HepG2 (cell line): ENCODE measurements around the gene DCP1B. TPM values are rescaled to one million over a fixed set of nuclear protein-coding genes. Genes with fewer than 3 reads are reported as not detected.

Experiments used
- BRCA1 ChIP-seq: sonication (generic); formaldehyde crosslinking; IDR thresholded peaks from 2 replicates; pipeline ENCODE4 v1.4.0; 2020; ENCODE audit warnings: missing genetic modification reagents
- HNF4A ChIP-seq: sonication (generic); formaldehyde crosslinking; IDR thresholded peaks from 2 replicates; pipeline ENCODE4 v1.4.0; 2020; ENCODE audit warnings: missing genetic modification reagents
- KLF11 ChIP-seq: IDR thresholded peaks from 2 replicates; pipeline ENCODE4 v1.6.1; 2016; ENCODE audit warnings: missing compliant biosample characterization
- KMT2A ChIP-seq: sonication (generic); formaldehyde crosslinking; IDR thresholded peaks from 2 replicates; pipeline ENCODE4 v1.4.0; 2020; ENCODE audit warnings: missing genetic modification reagents
- MAFG ChIP-seq: sonication (generic); formaldehyde crosslinking; IDR thresholded peaks from 2 replicates; pipeline ENCODE4 v1.5.1; 2020; ENCODE audit warnings: mild to moderate bottlenecking, missing genetic modification reagents
- NFIC ChIP-seq: IDR thresholded peaks from 2 replicates; pipeline ENCODE4 v1.6.1; 2012; ENCODE audit warnings: mild to moderate bottlenecking, low read length, inconsistent platforms
- NFKB2 ChIP-seq: sonication (generic); formaldehyde crosslinking; IDR thresholded peaks from 2 replicates; pipeline ENCODE4 v1.4.0; 2020; ENCODE audit warnings: missing genetic modification reagents, borderline replicate concordance
- RCOR2 ChIP-seq: IDR thresholded peaks from 2 replicates; pipeline ENCODE4 v1.6.1; 2016; ENCODE audit warnings: missing biosample characterization, missing genetic modification reagents
- SIN3A ChIP-seq: IDR thresholded peaks from 2 replicates; pipeline ENCODE4 v1.6.1; 2011; ENCODE audit warnings: low read depth, mild to moderate bottlenecking, control low read depth, low read length, borderline replicate concordance
- SNAI1 ChIP-seq: sonication (generic); formaldehyde crosslinking; IDR thresholded peaks from 2 replicates; pipeline ENCODE4 v1.5.0; 2020; ENCODE audit warnings: mild to moderate bottlenecking, missing genetic modification reagents, borderline replicate concordance
- SRY ChIP-seq: sonication (generic); formaldehyde crosslinking; IDR thresholded peaks from 2 replicates; pipeline ENCODE4 v1.8.0; 2022; ENCODE audit warnings: mild to moderate bottlenecking, missing genetic modification reagents
- TEAD3 ChIP-seq: optimal IDR thresholded peaks from 2 replicates; pipeline ENCODE3; 2016; ENCODE audit warnings: borderline replicate concordance
- THRA ChIP-seq: sonication (generic); formaldehyde crosslinking; IDR thresholded peaks from 2 replicates; pipeline ENCODE4 v1.4.0; 2020; ENCODE audit warnings: missing genetic modification reagents, borderline replicate concordance
- ZMYM2 ChIP-seq: sonication (generic); formaldehyde crosslinking; IDR thresholded peaks from 2 replicates; pipeline ENCODE4 v1.8.0; 2022; ENCODE audit warnings: mild to moderate bottlenecking, missing genetic modification reagents
- ZMYM3 ChIP-seq: sonication (generic); formaldehyde crosslinking; IDR thresholded peaks from 2 replicates; pipeline ENCODE4 v1.5.1; 2020; ENCODE audit warnings: mild to moderate bottlenecking, missing genetic modification reagents
- ZNF3 ChIP-seq: IDR thresholded peaks from 2 replicates; pipeline ENCODE4 v1.7.0; 2017; ENCODE audit warnings: inconsistent platforms
- ZNF337 ChIP-seq: sonication (generic); formaldehyde crosslinking; IDR thresholded peaks from 2 replicates; pipeline ENCODE4 v1.5.1; 2020; ENCODE audit warnings: missing genetic modification reagents, low read depth, mild to moderate bottlenecking, borderline replicate concordance
- ZNF383 ChIP-seq: sonication (generic); formaldehyde crosslinking; IDR thresholded peaks from 2 replicates; pipeline ENCODE4 v1.4.0; 2020; ENCODE audit warnings: missing genetic modification reagents, mild to moderate bottlenecking, borderline replicate concordance
- ZNF460 ChIP-seq: sonication (generic); formaldehyde crosslinking; IDR thresholded peaks from 2 replicates; pipeline ENCODE4 v1.5.1; 2020; ENCODE audit warnings: missing genetic modification reagents, mild to moderate bottlenecking, borderline replicate concordance
- ZNF567 ChIP-seq: sonication (generic); formaldehyde crosslinking; IDR thresholded peaks from 2 replicates; pipeline ENCODE4 v1.8.1; 2023; ENCODE audit warnings: mild to moderate bottlenecking, missing genetic modification reagents, borderline replicate concordance
- ZNF614 ChIP-seq: IDR thresholded peaks from 2 replicates; pipeline ENCODE4 v1.6.1; 2018; ENCODE audit warnings: missing biosample characterization, missing genetic modification reagents, inconsistent platforms, borderline replicate concordance
- ZNF691 ChIP-seq: sonication (generic); formaldehyde crosslinking; IDR thresholded peaks from 2 replicates; pipeline ENCODE4 v1.4.0; 2020; ENCODE audit warnings: missing genetic modification reagents, low read depth, mild to moderate bottlenecking, borderline replicate concordance
- ZNF792 ChIP-seq: IDR thresholded peaks from 2 replicates; pipeline ENCODE4 v1.6.1; 2016
- ZNF883 ChIP-seq: sonication (generic); formaldehyde crosslinking; IDR thresholded peaks from 2 replicates; pipeline ENCODE4 v1.5.1; 2020; ENCODE audit warnings: mild to moderate bottlenecking, missing genetic modification reagents; ENCODE audit errors: not compliant biosample characterization
- ZSCAN21 ChIP-seq: sonication (generic); formaldehyde crosslinking; IDR thresholded peaks from 2 replicates; pipeline ENCODE4 v1.8.0; 2022; ENCODE audit warnings: mild to moderate bottlenecking, missing genetic modification reagents, moderate library complexity, borderline replicate concordance
- polyA plus RNA-seq, 8 experiments: library from polyadenylated mRNA; depleted of rRNA in 3 of 8; stranded (reverse) in 7 of 8; unstranded in 1 of 8; fragments of >200 nt; fragmentation: Illumina TruSeq in 4 of 8; extraction: Trizol in 4 of 8; gene quantifications; 2 replicates each; pipeline versions ENCODE4 v1.2.1 to v1.2.3, GENCODE V29; 2011 to 2016; ENCODE audit warnings: low read depth in 4 of 8, missing spikeins in 1 of 8, mixed read lengths in 1 of 8; ENCODE audit not compliant: insufficient read depth in 1 of 8
- total RNA-seq, 5 experiments: library from RNA; depleted of rRNA; stranded (reverse); fragments of >200 nt; fragmentation: Illumina TruSeq; extraction: Trizol; gene quantifications; 2 replicates each; pipeline ENCODE4 v1.2.3, GENCODE V29; 2016; ENCODE audit warnings: low read depth in 1 of 5
- TF ChIP-seq, protein P1 (sequence below): sonication (generic); formaldehyde crosslinking; IDR thresholded peaks from 2 replicates; pipeline ENCODE4 v1.9.0; 2021; ENCODE audit warnings: missing genetic modification reagents, borderline replicate concordance

The DCP1B gene
- total and polyA plus RNA-seq, 2 of the 13 experiments (the other 11 are each of a cell fraction or from before 2014, with no cell fraction given), result 11.4 to 27.2 TPM

DNA sequence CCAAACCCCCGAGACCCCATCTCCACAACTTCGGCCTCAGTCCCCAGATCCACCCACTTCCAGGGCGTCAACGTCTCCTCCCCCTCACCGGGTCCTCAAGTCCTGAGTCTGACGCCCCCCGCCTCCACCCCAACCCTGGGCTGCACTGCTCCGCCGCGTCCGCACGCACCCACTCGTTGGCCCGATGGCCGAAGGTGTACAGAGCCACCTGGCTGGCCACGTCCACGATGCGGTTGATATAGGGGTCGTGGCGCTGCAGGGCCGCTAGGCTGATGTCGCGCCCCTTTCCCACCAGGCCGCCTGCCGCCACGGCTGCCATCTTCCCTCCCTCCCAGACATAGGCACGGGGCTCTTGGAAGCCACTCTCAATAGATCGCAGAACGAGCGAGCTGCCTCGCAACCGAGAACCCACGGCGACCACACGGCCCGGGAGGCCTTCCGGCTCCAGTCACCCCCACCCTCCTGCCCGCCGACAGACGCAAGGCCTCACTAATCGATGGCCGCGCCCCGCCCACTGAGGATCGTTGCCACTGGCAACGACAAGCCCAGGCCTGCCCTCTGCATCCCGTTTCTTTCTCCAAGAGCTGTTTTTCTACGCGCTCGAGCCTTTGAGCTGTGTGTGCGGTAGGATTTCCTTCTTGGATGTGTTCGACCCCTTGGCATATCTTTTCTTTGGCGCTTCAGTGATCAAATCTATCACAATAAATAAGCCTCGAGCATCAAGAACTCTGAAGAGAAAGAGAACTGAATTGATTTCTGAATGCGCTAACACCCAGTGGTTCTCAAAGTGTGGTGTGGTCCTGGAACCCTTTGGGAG is at the start of gene DCP1B (continued):
- TF ChIP-seq ZNF337 (CRISPR knock-in tag) (peak; percentile 85; the same call in 1 of the 2 replicates), BRCA1 (no peak), ZNF3 (CRISPR knock-in tag) (no peak), MAFG (CRISPR knock-in tag) (no peak), RCOR2 (no peak), ZNF614 (peak; percentile 90; the same call in 1 of the 2 replicates), ZNF567 (CRISPR knock-in tag) (peak; percentile 98), ZNF383 (0 out of 2 replicates have a peak, but pooled peaks have one; percentile 33), SRY (CRISPR knock-in tag) (peak; percentile 84; the same call in 1 of the 2 replicates), ZMYM2 (no peak), THRA (CRISPR knock-in tag) (0 out of 2 replicates have a peak, but pooled peaks have one; percentile 28), ZNF883 (CRISPR knock-in tag) (peak; percentile 96), ZMYM3 (CRISPR knock-in tag) (no peak), TEAD3 (peak; percentile 74), HNF4A (CRISPR knock-in tag) (peak; percentile 9; the same call in 1 of the 2 replicates), SIN3A (peak; percentile 61; the same call in 1 of the 2 replicates), ZNF792 (CRISPR knock-in tag) (peak; percentile 62; the same call in 1 of the 2 replicates), NFKB2 (CRISPR knock-in tag) (peak; percentile 87; the same call in 1 of the 2 replicates), KLF11 (CRISPR knock-in tag) (peak; percentile 75; the same call in 1 of the 2 replicates), ZSCAN21 (CRISPR knock-in tag) (peak; percentile 67; the same call in 1 of the 2 replicates), ZNF691 (CRISPR knock-in tag) (peak; percentile 87; the same call in 1 of the 2 replicates), SNAI1 (CRISPR knock-in tag) (no peak), ZNF460 (CRISPR knock-in tag) (peak; percentile 73; the same call in 1 of the 2 replicates), KMT2A (CRISPR knock-in tag) (peak; percentile 93), NFIC (no peak)
- TF ChIP-seq, protein P1, sequence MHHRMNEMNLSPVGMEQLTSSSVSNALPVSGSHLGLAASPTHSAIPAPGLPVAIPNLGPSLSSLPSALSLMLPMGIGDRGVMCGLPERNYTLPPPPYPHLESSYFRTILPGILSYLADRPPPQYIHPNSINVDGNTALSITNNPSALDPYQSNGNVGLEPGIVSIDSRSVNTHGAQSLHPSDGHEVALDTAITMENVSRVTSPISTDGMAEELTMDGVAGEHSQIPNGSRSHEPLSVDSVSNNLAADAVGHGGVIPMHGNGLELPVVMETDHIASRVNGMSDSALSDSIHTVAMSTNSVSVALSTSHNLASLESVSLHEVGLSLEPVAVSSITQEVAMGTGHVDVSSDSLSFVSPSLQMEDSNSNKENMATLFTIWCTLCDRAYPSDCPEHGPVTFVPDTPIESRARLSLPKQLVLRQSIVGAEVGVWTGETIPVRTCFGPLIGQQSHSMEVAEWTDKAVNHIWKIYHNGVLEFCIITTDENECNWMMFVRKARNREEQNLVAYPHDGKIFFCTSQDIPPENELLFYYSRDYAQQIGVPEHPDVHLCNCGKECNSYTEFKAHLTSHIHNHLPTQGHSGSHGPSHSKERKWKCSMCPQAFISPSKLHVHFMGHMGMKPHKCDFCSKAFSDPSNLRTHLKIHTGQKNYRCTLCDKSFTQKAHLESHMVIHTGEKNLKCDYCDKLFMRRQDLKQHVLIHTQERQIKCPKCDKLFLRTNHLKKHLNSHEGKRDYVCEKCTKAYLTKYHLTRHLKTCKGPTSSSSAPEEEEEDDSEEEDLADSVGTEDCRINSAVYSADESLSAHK (CRISPR knock-in tag), result no peak
